8988T (cell line): ENCODE measurements around the gene MFAP2.
"Not testable (repeated sequence)": the region's sequence is repeated elsewhere in the genome, so short reads cannot be mapped to it uniquely, and the experiment has no call there.

Source experiments
- DNase-seq: peaks from one replicate; pipeline ENCODE4 v3.0.0; 2011

The MFAP2 gene

GRCh38 chr1:16978567-16979474 is 1.6 kb downstream of the MFAP2 start:
- no peak for DNase-seq

DNA sequence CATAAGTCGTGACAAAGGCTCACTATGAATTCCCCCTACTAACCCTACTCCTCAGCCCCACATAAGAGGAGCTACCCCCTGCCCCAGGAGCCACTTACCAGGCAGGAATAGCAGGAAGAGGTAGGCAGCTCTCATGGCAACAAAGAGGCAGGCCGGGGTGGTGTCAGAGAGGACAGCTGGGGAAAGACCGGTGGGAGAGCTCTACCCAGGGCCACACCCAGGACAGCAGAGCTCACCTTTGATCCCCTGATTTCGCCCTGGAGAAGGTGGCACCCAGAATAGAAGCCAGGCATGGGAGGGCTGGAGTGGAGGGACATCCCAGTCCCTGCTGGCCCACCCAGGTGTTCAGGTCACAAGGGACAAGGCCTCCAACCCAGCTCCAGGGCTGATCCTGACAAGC is 2.3 kb downstream of the MFAP2 start:
- no peak for DNase-seq

DNA sequence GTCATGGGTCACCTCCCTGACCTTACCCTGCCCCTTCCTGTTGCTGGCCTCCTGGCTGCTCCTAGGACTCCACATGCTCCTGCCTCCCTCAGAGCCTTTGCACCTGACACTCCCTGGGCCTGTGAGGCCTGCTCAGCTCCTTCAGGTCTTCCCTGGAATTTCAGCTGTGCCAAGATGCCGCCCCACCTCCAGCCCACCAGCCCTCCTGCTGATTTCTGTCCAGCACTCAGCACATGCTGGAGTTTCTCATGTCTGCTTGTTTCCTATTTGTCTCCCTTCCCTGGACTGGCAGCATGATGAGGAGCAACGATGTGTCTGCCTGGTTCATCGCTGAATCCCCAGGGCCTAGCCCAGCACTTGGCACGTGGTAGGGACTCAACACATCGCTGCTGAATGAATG is 3.0 kb downstream of the MFAP2 start:
- peak; percentile 57 for DNase-seq

GRCh38 chr1:16976966-16977365 is 3.5 kb downstream of the MFAP2 start:
- DNase-seq = no peak

- DNase-seq = no peak
Measured at GRCh38 chr1:16975838-16976237, 4.6 kb downstream of the MFAP2 start.

- no peak for DNase-seq
Measured at GRCh38 chr1:16975211-16975610, 5.2 kb downstream of the MFAP2 start.

DNA sequence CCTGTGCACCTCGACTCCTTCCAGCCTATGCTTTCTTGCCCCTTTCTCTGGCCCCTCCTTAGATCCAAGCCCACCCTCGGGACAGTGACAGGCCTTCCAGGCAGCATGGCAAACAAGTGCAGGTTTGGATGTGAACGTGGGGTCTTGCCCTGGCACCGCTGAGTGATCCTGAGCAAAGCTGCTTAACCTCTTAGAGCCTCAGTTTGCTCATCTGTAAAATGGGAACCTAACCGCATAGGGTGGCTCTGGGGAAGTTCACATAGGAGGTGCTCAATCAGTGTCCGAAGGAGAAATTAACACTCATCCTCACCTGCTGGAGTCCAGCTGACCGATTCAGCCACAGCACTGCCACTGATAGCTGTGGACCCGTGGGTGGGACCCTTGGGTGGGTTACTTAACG is 7.2 kb downstream of the MFAP2 start:
- DNase-seq = no peak

DNA sequence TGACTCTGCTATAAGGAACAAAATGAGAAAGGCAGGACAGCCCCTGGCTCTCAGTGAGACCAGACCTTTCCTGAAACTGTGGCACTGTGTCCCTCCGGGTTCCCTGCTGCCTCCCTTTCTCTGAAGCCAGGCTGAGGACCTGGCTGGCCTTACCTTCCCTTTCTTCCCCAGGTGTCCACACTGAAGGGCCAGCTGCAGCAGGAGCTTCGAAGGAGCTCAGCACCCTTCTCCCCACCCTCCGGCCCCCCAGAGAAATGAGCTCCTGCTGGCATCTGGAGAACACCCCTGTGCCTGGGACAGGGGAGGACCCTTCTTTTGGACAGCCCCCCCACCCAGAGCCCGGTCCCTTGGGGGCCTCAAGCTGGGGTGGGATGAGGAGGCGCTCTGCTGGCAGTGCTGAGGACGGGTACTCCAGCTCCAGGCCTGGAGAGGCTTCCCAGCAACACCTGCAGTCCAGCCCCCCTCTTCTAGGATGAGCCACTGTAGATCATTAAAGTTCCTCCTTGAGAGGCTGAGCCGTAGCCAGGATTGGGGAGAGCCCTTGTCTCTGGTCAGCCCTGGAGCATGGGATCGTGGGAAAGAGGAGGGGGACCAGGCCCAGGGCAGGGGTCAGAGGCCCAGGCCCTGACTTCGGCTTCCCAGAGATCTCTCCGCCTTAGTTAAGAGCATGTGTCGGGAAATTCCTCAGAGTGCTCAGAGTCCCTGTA is 8.1 kb downstream of the MFAP2 start:
- DNase-seq = no peak

DNA sequence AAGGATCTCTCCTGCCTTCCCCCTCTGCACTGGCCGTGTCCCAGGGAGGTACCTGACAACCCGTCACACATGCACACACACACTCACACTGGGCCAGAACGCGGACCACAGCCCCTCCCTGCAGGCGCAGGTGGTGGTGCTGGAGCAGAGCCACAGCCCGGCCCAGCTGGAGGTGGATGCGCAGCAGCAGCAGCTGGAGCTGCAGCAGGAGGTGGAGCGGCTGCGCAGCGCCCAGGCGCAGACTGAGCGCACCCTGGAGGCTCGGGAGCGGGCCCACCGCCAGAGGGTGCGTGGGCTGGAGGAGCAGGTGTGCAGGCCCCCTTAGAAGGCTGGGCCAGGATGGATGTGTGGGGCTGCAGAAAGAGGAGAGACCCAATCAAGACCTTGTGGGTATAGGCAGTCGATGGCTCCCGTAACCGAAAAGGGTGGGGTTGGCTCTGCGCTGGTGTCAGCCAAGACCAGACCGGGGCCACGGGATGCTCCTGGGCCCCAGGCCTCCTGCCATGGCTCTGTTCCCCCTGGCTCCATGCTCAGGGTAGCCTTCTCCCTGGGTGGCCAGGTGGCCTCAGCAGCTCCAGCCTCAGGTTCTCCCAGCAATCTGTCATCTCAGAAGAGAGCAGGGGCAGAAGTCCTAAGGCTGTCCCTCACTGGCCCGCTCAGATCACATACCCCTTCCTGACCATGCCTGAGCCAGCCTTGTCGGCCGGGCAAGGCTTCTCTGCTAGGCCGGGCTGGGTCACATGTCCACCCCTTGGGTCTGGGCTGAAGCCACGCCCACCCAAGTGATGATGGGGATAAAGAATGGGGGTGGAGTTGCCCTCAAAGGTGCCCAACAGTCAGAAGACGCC is 8.9 kb downstream of the MFAP2 start:
- no peak for DNase-seq

GRCh38 chr1:16970132-16970910 is 10.1 kb downstream of the MFAP2 start:
- DNase-seq = no peak

DNA sequence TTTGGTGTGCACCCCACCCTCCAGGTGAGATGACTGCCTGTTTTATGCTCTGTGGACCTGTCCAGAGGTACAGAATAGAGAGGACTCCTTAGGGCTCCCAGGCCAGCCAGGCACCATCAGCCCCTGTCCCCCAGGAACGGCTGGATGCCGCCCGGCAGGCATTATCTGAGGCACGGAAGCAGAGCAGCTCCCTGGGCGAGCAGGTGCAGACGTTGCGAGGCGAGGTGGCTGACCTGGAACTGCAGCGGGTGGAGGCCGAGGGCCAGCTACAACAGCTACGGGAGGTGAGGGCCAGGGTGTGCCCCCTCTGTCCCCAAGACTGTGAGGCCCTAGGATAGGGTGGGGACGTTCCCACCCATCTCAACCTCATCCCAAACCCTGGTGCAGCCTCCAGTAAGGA is 10.8 kb downstream of the MFAP2 start:
- DNase-seq = no peak

DNA sequence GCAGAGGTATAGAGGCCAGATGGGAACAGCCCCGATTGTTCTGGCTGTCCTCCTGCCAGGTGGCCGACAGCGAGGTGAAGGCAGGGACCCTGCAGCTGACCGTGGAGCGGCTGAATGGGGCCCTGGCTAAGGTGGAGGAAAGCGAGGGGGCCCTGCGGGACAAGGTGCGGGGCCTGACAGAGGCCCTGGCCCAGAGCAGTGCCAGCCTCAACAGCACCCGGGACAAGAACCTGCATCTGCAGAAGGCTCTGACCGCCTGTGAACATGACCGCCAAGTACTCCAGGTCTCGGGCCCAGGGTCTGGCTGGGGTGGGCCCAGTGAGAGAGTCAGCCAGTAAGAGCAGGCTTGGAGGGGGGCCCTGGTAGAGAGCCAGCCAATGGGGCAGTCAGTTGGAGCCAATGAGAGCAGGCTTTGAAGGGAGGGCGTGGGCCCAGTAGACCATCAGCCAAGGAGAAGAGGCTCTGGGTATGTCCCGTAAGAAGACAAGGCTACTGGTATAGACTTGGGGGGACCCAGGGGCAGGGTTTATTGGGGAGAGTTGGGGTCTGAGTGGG is 11.3 kb downstream of the MFAP2 start:
- no peak for DNase-seq

GRCh38 chr1:16968372-16968771 is 12.0 kb downstream of the MFAP2 start:
- DNase-seq = no peak

DNA sequence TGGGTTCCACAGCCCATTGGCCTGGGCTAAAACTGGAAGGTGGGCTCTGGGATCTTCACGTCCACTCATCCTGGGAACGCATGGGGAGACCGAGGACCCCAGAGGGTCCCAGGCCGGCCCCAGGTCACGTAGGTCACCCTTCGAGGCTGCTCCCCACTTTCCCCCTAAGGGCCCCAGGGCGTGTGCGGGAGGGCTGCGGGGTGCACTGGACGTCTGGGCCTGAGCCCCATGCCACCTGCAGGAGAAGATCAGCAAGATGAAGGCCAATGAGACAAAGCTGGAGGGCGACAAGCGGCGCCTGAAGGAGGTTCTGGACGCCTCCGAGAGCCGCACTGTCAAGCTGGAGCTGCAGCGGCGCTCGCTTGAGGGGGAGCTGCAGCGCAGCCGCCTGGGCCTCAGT is 12.5 kb downstream of the MFAP2 start:
- no peak for DNase-seq

GRCh38 chr1:16967095-16967575 is 13.3 kb downstream of the MFAP2 start:
- no peak for DNase-seq

DNA sequence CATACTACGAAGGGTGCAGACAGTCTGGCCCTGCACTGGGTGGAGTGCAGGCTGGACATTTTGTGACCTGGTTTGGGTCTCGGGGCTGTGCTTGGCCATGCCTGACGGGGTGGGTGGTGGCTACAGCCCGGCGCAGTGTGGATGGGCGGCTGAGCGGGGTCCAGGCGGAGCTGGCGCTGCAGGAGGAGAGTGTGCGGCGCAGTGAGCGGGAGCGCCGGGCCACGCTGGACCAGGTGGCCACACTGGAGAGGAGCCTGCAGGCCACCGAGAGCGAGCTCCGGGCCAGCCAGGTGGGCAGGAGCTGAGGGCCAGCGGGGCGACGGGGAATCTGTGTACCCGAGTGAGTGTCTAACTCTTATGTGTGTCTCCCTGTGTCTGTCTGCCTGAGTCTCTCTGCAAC is 14.1 kb downstream of the MFAP2 start:
- no peak for DNase-seq

DNA sequence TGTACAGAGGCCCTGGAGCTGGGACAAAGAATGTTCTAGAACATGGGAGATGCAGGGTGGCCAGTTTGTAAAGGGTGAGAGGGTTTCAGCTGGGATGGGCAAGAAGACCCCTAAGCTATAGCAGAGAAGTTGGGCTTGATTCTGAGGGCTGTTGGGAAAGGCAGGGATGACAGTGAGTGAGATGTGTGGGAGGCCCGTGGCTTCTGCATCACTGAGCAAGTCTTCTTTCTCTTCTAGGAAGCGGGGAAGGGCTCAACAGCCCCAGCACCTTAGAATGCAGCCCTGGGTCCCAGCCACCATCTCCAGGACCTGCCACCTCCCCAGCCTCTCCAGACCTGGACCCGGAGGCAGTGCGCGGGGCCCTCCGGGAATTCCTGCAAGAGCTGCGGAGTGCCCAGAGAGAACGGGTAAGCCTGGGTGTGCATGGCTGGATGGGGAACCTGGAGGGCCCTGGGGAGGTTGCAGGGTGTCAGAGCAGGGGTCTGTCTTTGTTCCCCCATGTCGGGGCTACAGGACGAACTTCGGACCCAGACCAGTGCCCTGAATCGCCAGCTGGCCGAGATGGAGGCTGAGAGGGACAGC is 14.8 kb downstream of the MFAP2 start:
- no peak for DNase-seq

DNA sequence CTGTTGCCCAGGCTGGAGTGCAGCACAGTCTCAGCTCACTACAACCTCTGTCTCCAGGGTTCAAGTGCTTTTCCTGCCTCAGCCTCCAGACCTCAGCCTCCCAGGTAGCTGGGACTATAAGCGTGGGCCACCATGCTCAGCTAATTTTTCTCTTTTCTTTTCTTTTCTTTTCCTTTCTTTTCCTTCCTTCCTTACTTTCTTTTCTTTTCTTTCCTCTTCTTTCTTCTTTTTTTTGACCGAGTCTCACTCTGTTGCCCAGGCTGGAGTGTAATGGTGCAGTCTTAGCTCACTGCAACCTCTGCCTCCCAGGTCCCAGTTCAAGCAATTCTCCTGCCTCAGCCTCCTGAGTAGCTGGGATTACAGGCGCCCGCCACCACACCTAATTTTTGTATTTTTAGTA is 16.3 kb downstream of the MFAP2 start:
- DNase-seq = not testable (repeated sequence)

DNA sequence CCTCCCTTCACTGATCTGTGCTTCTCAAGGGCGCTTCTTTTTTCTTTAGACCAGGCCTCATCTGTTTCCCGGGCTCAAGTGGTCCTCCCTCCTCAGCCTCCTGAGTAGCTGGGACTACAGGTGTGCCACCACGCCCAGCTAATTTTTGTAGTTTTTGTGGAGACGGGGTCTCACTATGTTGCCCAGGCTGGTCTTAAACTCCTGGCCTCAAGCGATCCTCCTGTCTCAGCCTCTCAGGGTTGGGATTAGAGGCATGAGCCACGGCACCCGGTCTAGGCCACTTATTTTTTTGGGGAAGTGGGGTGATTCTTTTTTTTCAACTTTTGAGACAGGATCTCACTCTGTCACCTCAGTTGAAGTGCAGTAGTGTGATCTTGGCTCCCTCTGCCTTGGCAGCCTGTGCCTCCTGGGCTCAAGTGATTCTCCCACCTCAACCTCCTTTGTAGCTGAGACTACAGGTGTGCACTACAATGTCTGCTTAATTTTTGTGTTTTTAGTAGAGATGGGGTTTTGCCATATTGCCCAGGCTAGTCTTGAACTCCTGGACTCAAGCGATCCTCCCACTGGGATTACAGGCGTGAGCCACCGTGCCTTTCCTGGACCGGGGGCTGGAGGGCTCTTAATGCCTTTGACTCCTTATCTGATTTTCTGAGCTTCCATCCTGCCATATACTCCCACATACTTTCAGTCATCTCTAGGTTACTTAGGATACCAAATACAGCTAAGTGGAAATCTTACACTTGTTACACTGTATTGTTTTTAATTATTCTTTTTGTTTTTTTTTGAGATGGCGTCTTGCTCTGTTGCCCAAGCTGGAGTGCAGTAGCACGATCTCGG is 18.9 kb downstream of the MFAP2 start:
- no peak for DNase-seq

DNA sequence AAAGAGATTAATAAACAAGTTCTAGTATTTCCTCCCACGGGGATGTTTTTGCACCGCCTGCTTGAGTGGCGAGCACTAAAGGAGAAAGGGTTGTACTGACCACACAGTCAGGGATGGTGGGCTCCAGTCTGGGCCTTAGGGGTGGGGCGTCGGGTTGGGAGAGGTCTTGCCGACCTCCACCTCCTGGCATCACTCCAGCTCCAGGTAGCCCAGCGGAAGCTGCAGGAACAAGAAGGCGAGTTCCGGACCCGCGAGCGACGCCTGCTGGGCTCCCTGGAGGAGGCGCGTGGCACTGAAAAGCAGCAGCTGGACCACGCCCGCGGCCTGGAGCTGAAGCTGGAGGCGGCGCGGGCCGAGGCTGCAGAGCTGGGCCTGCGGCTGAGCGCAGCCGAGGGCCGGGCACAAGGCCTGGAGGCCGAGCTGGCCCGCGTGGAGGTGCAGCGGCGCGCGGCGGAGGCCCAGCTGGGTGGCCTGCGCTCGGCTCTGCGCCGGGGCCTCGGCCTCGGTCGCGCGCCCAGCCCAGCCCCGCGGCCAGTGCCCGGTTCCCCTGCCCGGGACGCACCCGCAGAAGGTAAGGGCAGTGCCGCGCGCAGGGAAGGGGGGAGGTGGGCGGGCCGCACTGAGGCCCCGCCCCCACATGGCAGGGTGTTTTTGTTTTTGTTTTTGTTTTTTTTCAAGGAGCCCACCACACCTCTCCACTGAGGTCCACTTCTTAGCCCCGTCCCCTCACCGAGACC is 19.7 kb downstream of the MFAP2 start:
- DNase-seq = peak; percentile 71
